Esophagus (tissue), 2 donors: ENCODE results near the gene ZNF146. TPM values are rescaled to one million over a fixed set of nuclear protein-coding genes. Genes with fewer than 3 reads are reported as not detected.

Experiments
- H3K27ac ChIP-seq, 2 donors: one replicate each; pipeline ENCODE4 v1.5.1; 2013; ENCODE audit warnings: low read depth in 2 of 2, mild to moderate bottlenecking in 2 of 2, inconsistent platforms in 1 of 2, low read length in 1 of 2, moderate library complexity in 1 of 2
- H3K27me3 ChIP-seq, 2 donors: one replicate each; pipeline ENCODE4 v1.6.1; 2013; ENCODE audit warnings: low read length in 2 of 2, control low read depth in 1 of 2, mild to moderate bottlenecking in 1 of 2; ENCODE audit not compliant: insufficient read depth in 2 of 2, control insufficient read depth in 1 of 2
- H3K36me3 ChIP-seq, 2 donors: one replicate each; pipeline ENCODE4 v1.6.1; 2013; ENCODE audit warnings: low read length in 1 of 2; ENCODE audit not compliant: control insufficient read depth in 2 of 2, insufficient read depth in 2 of 2
- H3K4me1 ChIP-seq, 2 donors: one replicate each; pipeline ENCODE4 v1.6.1; 2013; ENCODE audit warnings: low read length in 1 of 2; ENCODE audit not compliant: control insufficient read depth in 2 of 2, insufficient read depth in 2 of 2
- H3K4me3 ChIP-seq, 2 donors: one replicate each; pipeline ENCODE4 v1.5.1; 2013; ENCODE audit warnings: low read length in 2 of 2, mild to moderate bottlenecking in 2 of 2, low read depth in 1 of 2, moderate library complexity in 1 of 2
- H3K9me3 ChIP-seq, 2 donors: one replicate each; pipeline ENCODE4 v1.6.1; 2013; ENCODE audit warnings: mild to moderate bottlenecking in 2 of 2, low read depth in 1 of 2, low read length in 1 of 2, moderate library complexity in 1 of 2; ENCODE audit not compliant: control insufficient read depth in 2 of 2, insufficient read depth in 1 of 2
- WGBS, 2 donors: extraction: QIAGEN DNeasy Blood & Tissue Kit; methylation state at CpG; one replicate each; pipeline ENCODE4 v1.1.7; 2013; 5-methylcytosine and 5-hydroxymethylcytosine counted together
- polyA plus RNA-seq, 2 donors: library from polyadenylated mRNA; stranded (reverse); fragments of 200-250 nt; gene quantifications; one replicate each; pipeline ENCODE4 v1.2.3, GENCODE V29; 2013
- donor health status: healthy with polysubstance abuse.
- donor health status: Bipolar disorder and iron deficiency.

Gene ZNF146
- polyA plus RNA-seq, 2 donors = 13.4 to 22.2 TPM

DNA sequence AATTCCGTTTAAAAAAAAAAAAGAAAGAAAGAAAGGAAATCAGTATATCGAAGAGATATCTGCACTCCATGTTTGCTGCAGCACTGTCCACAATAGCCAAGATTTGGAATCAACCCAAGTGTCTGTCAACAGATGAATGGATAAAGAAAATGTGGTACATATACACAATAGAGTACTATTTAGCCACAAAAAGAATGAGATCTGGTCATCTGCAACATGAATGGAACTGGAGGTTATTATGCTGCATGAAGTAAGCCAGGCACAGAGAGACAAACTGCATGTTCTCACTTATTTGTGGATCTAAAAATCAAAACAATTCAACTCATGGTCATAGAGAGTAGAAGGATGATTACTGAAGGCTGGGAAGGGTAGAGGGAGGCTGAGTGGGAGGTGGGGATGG lies 16.8 kb upstream of the ZNF146 start:
- Histone ChIP-seq H3K36me3 (peaks cover 5 to 6% of the 10 kb centered on the region in 2 donors), H3K4me1 (no peaks in the 10 kb centered on the region), H3K27ac (no peak overlapping the region), H3K4me3 (no peak overlapping the region), H3K9me3 (no peaks in the 10 kb centered on the region), H3K27me3 (no peaks in the 10 kb centered on the region)
- WGBS, 2 donors = 86 to 92% methylated on average over 2 of the region's 2 CpGs

DNA sequence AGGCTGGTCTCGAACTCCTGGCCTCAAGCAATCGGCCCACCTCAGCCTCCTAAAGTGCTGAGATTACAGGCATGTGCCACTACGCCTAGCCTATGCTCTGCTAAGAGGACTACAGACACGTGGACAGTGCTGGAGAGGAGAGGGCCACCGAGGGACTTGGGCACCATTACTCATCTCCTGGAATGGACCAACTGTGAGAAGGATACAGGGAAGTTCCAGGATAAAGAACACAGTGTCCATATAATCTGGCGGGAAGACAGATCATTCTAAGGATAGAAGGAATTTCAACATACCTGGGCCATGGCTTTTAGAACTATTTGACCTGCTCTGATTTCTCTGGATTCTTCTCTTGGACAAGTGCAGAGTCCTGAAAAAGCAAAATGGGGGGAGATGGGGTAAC lies 13.2 kb upstream of the ZNF146 start:
- Histone ChIP-seq H3K27me3 (no peaks in the 10 kb centered on the region), H3K27ac (no peak overlapping the region), H3K9me3 (no peaks in the 10 kb centered on the region), H3K36me3 (no peaks in the 10 kb centered on the region), H3K4me3 (no peak overlapping the region), H3K4me1 (no peaks in the 10 kb centered on the region)
- WGBS, 2 donors = 94% methylated on average over 6 of the region's 6 CpGs

DNA sequence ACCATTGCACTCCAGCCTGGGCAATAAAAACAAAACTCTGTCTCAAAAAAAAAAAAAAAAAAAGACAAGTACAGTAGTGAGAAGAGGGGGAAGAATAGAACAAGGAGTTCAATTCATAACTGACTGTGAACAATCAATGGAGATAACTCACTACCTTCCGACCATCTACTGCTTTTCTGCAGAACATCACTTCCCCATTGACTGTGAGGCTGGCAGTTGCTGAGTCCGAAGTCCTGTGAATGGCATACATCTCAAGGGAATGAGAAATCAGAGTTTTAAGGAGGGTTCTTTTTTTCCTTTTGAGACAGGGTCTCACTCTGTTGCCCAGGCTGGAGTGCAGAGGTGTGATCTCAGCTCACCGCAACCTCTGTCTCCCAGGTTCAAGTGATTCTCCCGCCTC lies 11.6 kb upstream of the ZNF146 start:
- no peaks in the 10 kb centered on the region for H3K36me3 ChIP-seq
- no peak overlapping the region for H3K27ac ChIP-seq
- WGBS, 2 donors = 90 to 95% methylated on average over 4 of the region's 4 CpGs
- H3K9me3 ChIP-seq = no peaks in the 10 kb centered on the region
- no peak overlapping the region for H3K4me3 ChIP-seq
- no peaks in the 10 kb centered on the region for H3K27me3 ChIP-seq
- H3K4me1 ChIP-seq = no peaks in the 10 kb centered on the region

GRCh38 chr19:36207605-36208252 lies 7.2 kb upstream of the ZNF146 start:
- Histone ChIP-seq H3K27me3 (no peaks in the 10 kb centered on the region), H3K4me3 (no peak overlapping the region), H3K27ac (no peak overlapping the region), H3K36me3 (no peaks in the 10 kb centered on the region), H3K9me3 (no peaks in the 10 kb centered on the region), H3K4me1 (no peaks in the 10 kb centered on the region)
- 89 to 91% methylated on average over 3 of the region's 3 CpGs for WGBS, 2 donors

GRCh38 chr19:36209372-36209771 lies 5.5 kb upstream of the ZNF146 start:
- H3K4me3 ChIP-seq = no peak overlapping the region
- H3K4me1 ChIP-seq = peaks cover 0 to 5% of the 10 kb centered on the region in 2 donors
- WGBS, 2 donors = 97% methylated on average over 7 of the region's 7 CpGs
- no peaks in the 10 kb centered on the region for H3K9me3 ChIP-seq
- no peak overlapping the region for H3K27ac ChIP-seq
- H3K36me3 ChIP-seq = no peaks in the 10 kb centered on the region
- H3K27me3 ChIP-seq = no peaks in the 10 kb centered on the region

DNA sequence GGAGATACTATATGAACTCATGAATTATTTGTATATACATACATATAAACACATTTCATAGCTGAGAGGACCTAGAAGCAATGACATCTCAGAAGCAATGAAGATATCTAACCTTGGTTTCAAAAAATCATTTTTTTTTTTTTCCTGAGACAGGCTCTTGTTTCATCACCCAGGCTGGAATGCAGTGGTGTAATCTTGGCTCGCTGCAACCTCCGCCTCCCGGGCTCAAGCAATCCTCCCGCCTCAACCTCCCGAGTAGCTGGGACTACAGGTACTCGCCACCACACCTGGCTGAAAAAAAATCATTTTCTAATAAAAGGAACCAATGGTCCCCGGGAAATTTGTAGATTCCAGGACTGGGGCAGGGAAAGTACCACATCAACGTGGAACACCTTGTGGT lies 4.4 kb upstream of the ZNF146 start:
- Histone ChIP-seq H3K27me3 (no peaks in the 10 kb centered on the region), H3K9me3 (no peaks in the 10 kb centered on the region), H3K27ac (no peak overlapping the region), H3K36me3 (no peaks in the 10 kb centered on the region), H3K4me1 (peaks cover 0 to 5% of the 10 kb centered on the region in 2 donors), H3K4me3 (no peak overlapping the region)
- WGBS, 2 donors = 94 to 95% methylated on average over 8 of the region's 8 CpGs

DNA sequence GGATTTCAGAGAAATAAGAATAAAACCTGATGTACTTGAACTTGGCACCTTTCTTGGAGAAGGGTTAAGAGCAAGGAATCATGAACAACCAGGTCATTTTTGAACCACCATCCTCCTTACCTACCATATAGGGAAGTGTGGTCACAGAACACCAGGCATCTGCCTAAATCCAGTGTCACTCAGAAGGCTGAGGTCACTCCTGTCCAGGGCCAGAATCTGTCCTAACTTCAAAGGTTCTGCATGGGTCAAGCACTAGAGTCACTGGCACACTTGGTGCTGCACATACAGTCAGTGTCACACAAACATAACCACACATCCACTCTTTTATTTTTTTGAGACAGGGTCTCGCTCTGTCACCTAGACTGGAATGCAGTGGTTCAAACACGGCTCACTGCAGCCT lies 2.0 kb upstream of the ZNF146 start:
- WGBS, 2 donors = 90 to 93% methylated on average over 2 of the region's 2 CpGs
- Histone ChIP-seq H3K27me3 (no peaks in the 10 kb centered on the region), H3K36me3 (no peaks in the 10 kb centered on the region), H3K4me3 (no peak overlapping the region), H3K9me3 (no peaks in the 10 kb centered on the region), H3K4me1 (peaks cover 0 to 5% of the 10 kb centered on the region in 2 donors), H3K27ac (peak overlapping the region in 1 of 2 donors; percentile 0)

DNA sequence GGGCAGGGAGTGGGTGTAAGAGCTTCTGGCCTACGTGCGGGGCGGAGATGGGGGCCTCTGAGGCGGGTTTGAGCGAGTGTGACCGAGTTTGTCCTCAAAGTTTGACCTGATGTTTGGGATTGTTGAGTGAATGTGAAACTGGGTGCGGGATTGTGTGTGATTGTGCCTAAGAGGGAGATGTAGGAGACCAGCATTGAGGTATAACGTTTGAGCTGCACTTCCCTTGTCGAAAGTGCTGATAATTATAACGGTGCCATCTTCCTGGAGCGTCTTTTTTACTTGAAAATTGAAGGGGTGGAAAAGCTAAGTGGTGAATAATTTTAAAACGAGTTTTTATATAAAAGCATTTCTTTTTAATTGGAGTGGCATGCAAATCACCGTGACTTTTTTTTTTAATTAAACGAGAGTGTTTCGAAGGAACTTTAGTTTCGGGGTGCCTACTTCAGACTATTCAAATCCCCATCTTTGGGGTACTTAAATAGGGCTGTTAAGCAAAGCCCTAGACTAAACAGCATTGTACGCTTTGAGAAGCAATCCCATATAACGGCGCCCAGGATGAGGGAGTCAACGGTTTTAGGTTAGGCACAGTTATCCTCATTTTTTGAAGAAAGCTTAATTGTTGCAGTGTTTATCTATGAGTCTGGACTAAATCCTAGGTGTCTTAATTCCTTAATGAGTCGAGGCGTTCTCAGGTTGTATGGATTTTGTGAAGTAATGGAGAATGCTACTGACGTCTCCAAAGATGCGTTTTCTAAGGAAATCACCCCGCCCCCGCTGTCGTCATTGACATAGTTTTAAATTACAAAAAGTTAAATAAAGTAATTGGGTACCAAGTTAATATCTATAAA lies 594 bp downstream of the ZNF146 start:
- Histone ChIP-seq H3K4me1 (peaks cover 0 to 5% of the 10 kb centered on the region in 2 donors), H3K27me3 (no peaks in the 10 kb centered on the region), H3K36me3 (no peaks in the 10 kb centered on the region), H3K27ac (peak overlapping the region; percentile 93 to 99), H3K9me3 (no peaks in the 10 kb centered on the region), H3K4me3 (peak overlapping the region; percentile 80 to 98)
- 1% methylated on average over 27 of the region's 27 CpGs for WGBS, 2 donors

DNA sequence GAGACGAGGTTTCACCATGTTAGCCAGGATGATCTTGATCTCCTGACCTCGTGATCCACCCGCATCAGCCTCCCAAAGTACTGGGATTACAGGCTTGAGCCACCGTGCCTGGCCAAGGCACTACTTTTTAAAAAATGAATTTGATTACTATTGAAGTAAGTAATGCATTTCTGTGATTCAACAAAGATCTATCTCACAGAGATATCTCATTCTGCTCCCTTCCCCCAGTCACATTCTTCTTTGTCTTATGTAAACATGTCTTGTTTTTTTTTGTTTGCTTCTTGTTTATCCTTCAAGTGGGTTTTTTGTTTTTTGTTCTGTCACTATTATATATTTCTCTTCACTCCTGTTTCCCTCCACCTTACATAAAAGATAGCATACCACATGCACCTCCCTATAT lies 6.6 kb downstream of the ZNF146 start:
- Histone ChIP-seq H3K4me1 (no peaks in the 10 kb centered on the region), H3K27me3 (no peaks in the 10 kb centered on the region), H3K9me3 (no peaks in the 10 kb centered on the region), H3K36me3 (peaks cover 0 to 5% of the 10 kb centered on the region in 2 donors), H3K4me3 (no peak overlapping the region), H3K27ac (no peak overlapping the region)
- WGBS, 2 donors = 92 to 95% methylated on average over 4 of the region's 4 CpGs
